ENCODE measurements around the gene PDZD2. TPM values are rescaled to one million over a fixed set of nuclear protein-coding genes. Genes with fewer than 3 reads are reported as not detected.

The PDZD2 gene
- total RNA-seq, 1 donor, result 0.52 TPM

DNA sequence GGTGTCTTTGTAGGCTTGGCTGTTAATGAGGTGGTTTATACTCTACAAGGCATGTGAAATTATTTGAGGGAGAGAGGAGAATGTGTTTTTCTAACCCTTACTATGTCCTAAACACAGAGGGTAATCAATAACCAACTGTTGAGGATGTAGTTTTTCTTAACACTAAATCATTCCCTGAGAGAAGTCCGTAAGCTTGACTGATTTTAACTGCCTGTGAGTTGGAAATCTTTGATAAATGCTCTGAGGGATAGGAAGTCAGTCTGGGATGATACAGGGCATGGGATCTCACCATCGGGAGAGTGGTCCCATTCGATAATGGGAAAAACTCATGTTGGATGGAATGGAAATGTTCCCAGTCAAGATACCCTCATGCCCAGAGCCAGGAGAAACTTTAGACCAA is 249.6 kb downstream of the PDZD2 start:
- Histone ChIP-seq H3K4me1 (ENCODE audit: insufficient read depth, low read length) (no peaks in the 10 kb centered on the region), H3K4me3 (ENCODE audit: low read length) (no peak overlapping the region), H3K9me3 (ENCODE audit: low read depth, low read length) (no peaks in the 10 kb centered on the region), H3K27me3 (ENCODE audit: insufficient read depth, low read length) (no peaks in the 10 kb centered on the region)

DNA sequence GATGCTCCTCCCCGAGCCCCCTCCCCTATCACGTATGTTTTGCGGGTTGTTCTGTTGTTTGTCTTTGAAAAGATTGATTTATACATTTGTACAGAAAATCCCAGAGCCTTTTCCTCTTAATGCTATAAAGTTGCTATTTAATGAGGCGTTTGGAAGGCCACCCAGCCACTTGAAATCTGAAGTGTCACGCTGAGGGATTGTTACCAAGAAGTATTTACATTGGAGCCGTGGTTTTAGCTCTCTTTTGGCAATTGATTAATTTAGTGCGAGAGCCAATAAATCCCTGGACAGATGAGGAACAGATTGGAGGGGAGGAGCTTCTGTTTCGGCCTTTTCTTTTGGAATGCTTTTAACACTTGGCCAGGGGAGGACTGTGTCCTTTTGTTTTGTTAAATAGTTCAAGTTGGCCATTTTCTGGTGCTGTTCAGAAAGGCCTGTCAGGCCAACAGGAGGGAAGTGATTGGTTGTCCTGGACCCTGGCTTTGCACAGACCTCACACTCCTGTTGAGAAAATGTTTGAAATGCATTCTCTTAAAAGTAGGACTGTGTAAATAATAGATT is 250.2 kb downstream of the PDZD2 start:
- Histone ChIP-seq H3K27me3 (ENCODE audit: insufficient read depth, low read length) (no peaks in the 10 kb centered on the region), H3K9me3 (ENCODE audit: low read depth, low read length) (no peaks in the 10 kb centered on the region), H3K4me1 (ENCODE audit: insufficient read depth, low read length) (no peaks in the 10 kb centered on the region), H3K4me3 (ENCODE audit: low read length) (no peak overlapping the region)

DNA sequence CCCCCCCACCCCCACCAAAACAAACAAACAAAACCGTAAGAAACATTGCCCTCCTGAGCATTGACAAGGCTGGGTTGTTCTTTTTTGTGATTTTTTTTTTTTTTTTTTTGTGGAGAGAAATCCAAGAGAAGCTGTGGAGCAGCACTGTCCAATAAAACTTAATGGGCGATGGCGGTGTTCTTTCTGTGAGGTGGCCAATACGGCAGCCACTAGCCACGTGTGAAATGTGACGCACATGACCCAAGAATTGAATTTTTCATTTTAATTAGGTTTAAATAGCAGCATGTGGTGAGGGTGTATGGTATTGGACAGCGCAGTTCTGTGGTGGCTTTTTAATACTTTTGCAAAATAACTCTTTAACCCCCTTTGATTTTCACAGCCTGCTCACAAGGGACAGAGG is 251.1 kb downstream of the PDZD2 start:
- H3K4me1 ChIP-seq (ENCODE audit: insufficient read depth, low read length), result no peaks in the 10 kb centered on the region

DNA sequence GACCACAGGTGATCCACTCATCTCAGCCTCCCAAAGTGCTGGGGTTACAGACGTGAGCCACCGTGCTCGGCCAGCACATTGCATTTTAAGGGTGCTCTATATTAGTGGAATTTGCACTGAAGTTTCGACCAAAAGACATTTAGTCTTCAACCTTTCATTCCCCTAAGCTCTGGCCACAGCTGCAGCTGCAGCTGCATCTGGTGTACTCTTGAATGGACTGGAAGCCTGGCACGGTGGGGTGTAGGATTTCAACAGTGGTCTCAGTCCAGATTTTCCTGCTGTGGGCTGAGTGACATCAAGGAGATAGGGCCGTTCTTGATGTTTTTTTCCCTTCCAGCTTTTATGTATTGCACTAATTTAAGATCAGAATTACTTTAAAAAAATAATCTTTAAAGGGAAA is 255.2 kb downstream of the PDZD2 start:
- no peaks in the 10 kb centered on the region for H3K9me3 ChIP-seq (ENCODE audit: low read depth, low read length)
- H3K4me3 ChIP-seq (ENCODE audit: low read length), result no peak overlapping the region
- no peaks in the 10 kb centered on the region for H3K4me1 ChIP-seq (ENCODE audit: insufficient read depth, low read length)
- H3K27me3 ChIP-seq (ENCODE audit: insufficient read depth, low read length), result no peaks in the 10 kb centered on the region

More for the DNA sequence above, 251.1 kb downstream of the PDZD2 start:
- Histone ChIP-seq H3K9me3 (ENCODE audit: low read depth, low read length) (no peaks in the 10 kb centered on the region), H3K27me3 (ENCODE audit: insufficient read depth, low read length) (no peaks in the 10 kb centered on the region), H3K4me3 (ENCODE audit: low read length) (no peak overlapping the region)

DNA sequence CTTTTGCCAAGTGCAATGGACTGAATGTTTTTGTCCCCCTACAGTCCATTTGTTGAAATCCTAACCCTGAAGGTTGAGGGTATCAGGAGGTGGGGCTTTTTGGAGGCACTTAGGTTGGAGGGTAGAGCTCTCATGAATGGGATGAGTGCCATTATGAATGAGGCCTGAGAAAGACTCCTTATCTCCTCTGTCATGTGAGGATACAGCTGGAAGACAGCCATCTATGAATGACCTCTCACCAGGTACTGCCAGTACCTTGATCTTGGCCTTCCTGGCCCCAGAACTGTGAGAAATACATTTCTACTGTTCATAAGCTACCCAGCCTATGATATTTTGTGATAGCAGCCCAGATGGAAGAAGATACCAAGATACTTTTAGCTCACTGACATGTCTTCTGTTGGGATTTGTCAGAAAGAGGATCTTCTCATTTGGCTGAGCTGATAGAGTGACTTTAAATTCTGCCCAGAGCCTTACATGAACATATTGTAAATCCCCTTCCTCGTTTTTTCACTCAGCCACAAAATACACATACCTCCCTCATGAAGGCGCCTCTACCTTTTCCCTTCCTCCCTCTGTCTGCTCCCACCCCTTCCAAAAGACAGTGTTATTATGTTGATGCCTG is 256.4 kb downstream of the PDZD2 start:
- H3K27me3 ChIP-seq (ENCODE audit: insufficient read depth, low read length), result no peaks in the 10 kb centered on the region
- H3K4me1 ChIP-seq (ENCODE audit: insufficient read depth, low read length), result no peaks in the 10 kb centered on the region
- no peak overlapping the region for H3K4me3 ChIP-seq (ENCODE audit: low read length)
- no peaks in the 10 kb centered on the region for H3K9me3 ChIP-seq (ENCODE audit: low read depth, low read length)

DNA sequence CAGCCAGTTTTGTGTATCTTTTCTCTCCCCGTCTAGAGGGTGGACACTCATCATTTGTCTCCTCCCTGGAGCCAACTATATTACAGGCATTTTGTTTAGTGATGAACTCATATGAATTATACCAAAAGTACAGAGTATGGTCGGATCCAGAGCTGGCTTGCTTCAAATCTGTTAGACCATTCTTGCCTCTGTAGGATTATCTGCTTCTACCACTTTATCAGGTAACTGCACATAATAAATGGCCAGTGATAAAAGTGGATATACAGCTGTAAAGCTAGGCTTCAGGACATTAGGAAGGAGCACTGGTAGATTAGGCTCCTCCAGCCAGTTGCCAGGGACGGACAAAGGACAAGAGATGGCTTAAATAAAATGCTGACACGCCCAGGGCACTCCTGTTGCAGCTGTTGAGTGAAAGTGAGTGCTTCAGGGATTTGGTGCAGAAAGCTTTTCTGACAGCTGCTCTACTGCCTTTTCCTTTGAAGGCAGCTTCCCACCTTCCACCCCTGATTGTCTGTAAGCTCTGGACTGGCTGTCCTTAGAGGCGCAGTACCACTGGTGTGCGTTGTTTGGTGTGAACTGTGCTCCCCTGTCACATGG is 259.2 kb downstream of the PDZD2 start:
- Histone ChIP-seq H3K4me1 (ENCODE audit: insufficient read depth, low read length) (no peaks in the 10 kb centered on the region), H3K4me3 (ENCODE audit: low read length) (no peak overlapping the region), H3K9me3 (ENCODE audit: low read depth, low read length) (no peaks in the 10 kb centered on the region), H3K27me3 (ENCODE audit: insufficient read depth, low read length) (no peaks in the 10 kb centered on the region)

DNA sequence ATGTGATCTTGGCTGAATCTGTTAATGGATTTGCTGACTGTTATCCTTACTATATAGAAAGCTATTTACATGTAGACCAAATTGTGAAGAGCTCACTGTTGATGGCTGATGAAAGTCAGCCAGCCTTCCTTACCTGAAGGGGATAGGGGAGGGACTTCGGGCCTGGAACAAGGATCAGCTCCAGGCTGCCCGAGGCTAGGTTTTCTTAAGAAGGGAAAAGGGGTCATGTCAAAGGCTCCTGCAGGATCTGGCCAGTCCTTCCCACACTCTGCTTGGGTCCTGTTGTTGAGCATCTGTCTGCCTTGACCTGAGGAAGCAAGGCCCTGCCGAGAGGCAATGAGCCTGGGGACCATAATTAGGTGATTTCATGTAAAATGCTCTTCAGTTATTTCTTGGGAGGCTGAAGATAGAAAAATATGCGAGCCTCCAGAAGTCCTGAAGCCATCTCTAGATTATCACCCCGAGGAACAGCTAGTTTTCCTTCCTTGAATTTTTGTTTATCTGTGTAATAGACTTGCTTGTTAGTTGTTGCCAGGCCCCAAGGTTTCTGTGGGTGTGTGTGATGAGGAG is 261.4 kb downstream of the PDZD2 start:
- Histone ChIP-seq H3K9me3 (ENCODE audit: low read depth, low read length) (no peaks in the 10 kb centered on the region), H3K4me3 (ENCODE audit: low read length) (no peak overlapping the region), H3K4me1 (ENCODE audit: insufficient read depth, low read length) (no peaks in the 10 kb centered on the region), H3K27me3 (ENCODE audit: insufficient read depth, low read length) (no peaks in the 10 kb centered on the region)

DNA sequence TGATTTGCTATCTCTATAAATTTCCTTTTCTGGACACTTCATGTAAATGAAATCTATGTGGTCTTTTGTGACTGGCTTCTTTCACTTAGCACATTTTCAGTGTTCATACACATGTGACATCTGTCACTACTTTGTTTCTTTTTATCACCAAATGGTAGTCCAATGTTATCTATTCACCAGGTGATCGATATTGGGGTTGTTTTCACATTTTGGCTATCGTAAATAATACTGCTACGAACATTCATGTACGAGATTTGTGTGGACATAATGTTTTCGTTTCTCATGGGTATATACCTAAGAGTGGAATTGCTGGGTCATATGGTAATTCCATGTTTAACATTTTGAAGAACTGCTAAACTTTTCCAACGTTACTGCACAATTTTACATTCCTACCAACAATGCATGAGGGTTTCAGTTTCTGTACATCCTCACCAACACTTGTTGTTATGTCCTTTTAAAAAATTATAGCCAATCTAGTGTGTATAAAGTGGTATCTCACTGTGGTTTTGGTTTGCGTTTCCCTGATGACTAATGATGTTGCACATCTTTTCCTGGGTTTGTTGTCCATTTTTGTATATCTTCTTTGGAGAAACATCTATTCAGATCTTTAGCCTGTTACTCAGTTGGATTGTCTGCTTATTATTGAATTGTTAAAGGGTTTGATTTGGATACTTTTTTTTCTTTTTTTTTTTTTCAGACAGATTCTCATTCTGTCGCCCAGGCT is 263.0 kb downstream of the PDZD2 start:
- Histone ChIP-seq H3K4me1 (ENCODE audit: insufficient read depth, low read length) (no peaks in the 10 kb centered on the region), H3K27me3 (ENCODE audit: insufficient read depth, low read length) (no peaks in the 10 kb centered on the region)

DNA sequence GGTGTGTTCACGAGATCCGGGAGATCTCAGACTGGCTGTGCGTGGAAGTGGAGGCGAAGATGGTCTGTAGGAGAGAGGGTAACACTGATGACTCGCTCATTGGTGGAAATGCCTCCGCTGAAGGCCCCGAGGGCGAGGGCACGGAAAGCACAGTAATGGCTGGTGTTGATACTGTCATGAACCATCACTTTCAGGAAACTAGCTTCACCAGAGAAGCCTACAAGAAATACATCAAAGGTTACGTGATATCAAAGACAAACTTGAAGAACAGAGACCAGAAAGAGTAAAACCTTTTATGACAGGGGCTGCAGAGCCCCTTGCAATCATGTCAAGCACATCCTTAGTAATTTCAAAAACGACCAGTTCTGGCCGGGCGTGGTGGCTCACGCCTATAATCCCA is 269.5 kb downstream of the PDZD2 start:
- no peaks in the 10 kb centered on the region for H3K27me3 ChIP-seq (ENCODE audit: insufficient read depth, low read length)
- H3K4me1 ChIP-seq (ENCODE audit: insufficient read depth, low read length), result no peaks in the 10 kb centered on the region
- H3K4me3 ChIP-seq (ENCODE audit: low read length), result no peak overlapping the region
- no peaks in the 10 kb centered on the region for H3K9me3 ChIP-seq (ENCODE audit: low read depth, low read length)

More for the DNA sequence above, 263.0 kb downstream of the PDZD2 start:
- H3K4me3 ChIP-seq (ENCODE audit: low read length), result no peak overlapping the region
- no peaks in the 10 kb centered on the region for H3K9me3 ChIP-seq (ENCODE audit: low read depth, low read length)

DNA sequence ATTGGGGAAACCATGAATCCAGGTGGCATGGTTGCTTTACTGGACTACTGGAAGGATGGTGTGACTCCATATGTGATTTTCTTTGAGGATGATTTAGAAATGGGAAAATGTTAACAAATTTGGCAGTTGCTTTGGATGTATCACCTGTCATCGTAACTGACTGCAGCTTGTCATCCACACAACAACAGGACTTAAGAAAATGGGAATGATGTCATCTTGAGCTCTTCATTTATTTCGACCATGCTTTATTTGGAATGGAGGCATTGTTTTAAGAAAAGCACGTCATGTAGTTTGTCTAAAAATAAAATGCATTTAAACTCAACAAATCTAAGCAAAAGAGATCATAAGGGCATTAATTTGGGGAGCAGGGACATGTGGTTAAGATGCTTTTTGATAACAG is 270.1 kb downstream of the PDZD2 start:
- H3K9me3 ChIP-seq (ENCODE audit: low read depth, low read length), result no peaks in the 10 kb centered on the region
- no peaks in the 10 kb centered on the region for H3K27me3 ChIP-seq (ENCODE audit: insufficient read depth, low read length)
- H3K4me3 ChIP-seq (ENCODE audit: low read length), result no peak overlapping the region
- H3K4me1 ChIP-seq (ENCODE audit: insufficient read depth, low read length), result no peaks in the 10 kb centered on the region

DNA sequence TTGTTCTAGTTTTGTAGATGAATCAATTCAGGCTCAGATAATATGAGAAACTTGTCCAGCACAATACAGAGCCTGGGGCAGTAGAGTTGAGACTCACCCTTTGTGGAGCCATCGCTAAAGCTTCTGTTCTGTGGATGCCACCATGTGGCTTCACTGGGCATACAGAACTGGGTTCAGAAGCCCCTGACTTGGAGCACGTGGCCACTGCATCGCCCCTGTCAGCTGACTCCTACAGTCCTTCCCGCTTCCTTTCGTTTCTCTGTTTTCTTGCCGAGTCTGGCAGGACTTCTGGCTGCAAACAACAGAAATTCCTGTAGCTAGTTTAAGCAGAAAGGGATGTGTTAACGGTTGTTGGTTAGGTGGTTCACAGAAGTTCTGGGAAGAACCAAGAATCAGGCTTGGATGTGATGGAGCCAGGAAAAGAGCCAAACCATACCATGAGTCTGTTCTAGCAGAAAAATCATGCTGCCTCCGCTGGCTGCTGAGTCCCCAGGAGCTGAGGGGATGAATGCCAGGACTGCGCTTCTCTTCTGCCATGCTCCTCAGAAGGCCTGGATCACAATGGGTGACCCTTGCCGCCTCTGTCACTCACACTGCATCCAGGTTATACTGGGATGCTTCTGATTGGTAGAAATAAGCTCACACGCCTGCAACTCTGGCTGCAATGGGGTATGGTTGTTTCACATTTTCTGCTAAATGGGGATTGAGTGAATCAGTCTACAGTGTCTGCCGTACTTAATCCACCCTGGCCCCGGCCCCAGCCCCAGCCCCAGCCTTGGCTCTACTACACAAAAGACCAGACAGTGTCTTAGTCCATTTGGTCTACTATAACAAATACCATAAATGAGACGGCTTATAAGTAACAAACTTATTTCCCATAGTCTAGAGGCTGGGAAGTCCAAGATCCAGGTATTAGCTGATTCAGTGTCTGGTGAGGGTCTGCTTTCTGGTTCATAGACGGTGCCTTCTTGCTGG is 272.6 kb downstream of the PDZD2 start:
- Histone ChIP-seq H3K4me1 (ENCODE audit: insufficient read depth, low read length) (no peaks in the 10 kb centered on the region), H3K27me3 (ENCODE audit: insufficient read depth, low read length) (no peaks in the 10 kb centered on the region), H3K9me3 (ENCODE audit: low read depth, low read length) (no peaks in the 10 kb centered on the region), H3K4me3 (ENCODE audit: low read length) (no peak overlapping the region)

DNA sequence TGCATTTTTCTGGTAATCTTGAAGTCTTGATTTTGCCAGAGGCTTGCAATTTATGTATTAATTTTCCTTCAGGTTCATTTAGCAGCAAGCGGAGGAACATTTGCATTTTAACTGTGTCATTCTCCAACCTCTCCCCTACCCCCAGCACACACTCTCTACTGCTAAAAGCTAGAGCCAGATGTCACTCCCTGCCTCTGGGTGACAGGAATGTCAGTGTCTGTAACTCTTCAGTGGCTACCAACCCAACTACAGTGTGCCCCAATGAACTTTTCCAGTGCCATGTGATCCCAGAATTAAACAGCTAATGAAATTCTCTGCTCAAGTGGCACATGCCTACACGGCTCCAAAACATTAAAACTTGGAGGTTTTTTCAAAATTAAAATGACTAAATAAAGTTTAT is 274.9 kb downstream of the PDZD2 start:
- Histone ChIP-seq H3K27me3 (ENCODE audit: insufficient read depth, low read length) (no peaks in the 10 kb centered on the region), H3K4me1 (ENCODE audit: insufficient read depth, low read length) (no peaks in the 10 kb centered on the region), H3K9me3 (ENCODE audit: low read depth, low read length) (no peaks in the 10 kb centered on the region), H3K4me3 (ENCODE audit: low read length) (no peak overlapping the region)

DNA sequence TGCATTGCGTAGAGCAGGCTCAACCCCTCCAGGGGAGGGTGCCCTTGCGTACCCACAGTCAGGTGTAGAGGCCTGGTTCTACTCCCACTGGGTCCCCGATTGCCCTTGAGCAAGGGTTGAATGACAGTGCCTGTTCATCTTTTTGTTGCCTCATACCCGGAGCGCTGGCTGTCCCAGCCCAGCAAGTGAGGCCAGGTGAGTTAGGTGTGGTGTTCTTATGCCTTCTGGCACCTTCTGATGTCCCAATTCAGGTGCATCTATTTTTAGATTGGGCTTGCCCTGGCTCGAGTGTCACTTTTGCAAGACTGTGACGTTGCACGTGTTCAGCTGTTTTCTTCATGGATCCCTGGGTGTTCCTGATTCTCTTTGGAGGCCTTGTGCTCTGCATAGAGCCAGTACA is 277.4 kb downstream of the PDZD2 start:
- H3K9me3 ChIP-seq (ENCODE audit: low read depth, low read length), result no peaks in the 10 kb centered on the region
- no peaks in the 10 kb centered on the region for H3K4me1 ChIP-seq (ENCODE audit: insufficient read depth, low read length)
- H3K27me3 ChIP-seq (ENCODE audit: insufficient read depth, low read length), result no peaks in the 10 kb centered on the region
- no peak overlapping the region for H3K4me3 ChIP-seq (ENCODE audit: low read length)

DNA sequence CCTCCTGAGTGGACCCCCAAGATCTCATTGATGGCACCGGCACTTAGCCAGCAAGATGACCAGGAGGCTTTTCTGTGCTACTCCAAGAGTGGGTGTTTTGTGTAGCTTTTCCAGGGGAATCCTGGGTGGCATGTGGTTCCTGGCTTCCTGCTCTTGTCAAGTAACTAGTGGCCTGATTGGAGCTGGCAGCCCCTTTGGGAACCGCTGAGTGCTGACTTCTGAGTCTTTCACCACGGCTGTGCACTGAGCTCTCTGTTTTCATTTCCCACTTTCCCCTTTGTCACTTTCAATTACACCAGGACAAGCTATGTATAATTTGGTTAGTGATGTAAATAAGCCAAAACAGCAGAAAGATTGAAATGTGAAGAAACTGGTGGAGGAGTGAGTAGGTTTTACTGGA is 279.8 kb downstream of the PDZD2 start:
- H3K4me3 ChIP-seq (ENCODE audit: low read length), result no peak overlapping the region
- no peaks in the 10 kb centered on the region for H3K27me3 ChIP-seq (ENCODE audit: insufficient read depth, low read length)
- no peaks in the 10 kb centered on the region for H3K4me1 ChIP-seq (ENCODE audit: insufficient read depth, low read length)
- H3K9me3 ChIP-seq (ENCODE audit: low read depth, low read length), result no peaks in the 10 kb centered on the region
